GM23338 (cell line): ENCODE data around the gene RIF1. TPM values are rescaled to one million over a fixed set of nuclear protein-coding genes. Genes with fewer than 3 reads are reported as not detected.

Experiments
- ATAC-seq: fragments of 200-7000 bp; cut with Tn5 transposase; 3 replicates; pipeline ENCODE4 v1.9.1; 2020
- DNase-seq: peaks from one replicate; pipeline ENCODE4 v3.0.0-alpha.2; 2015; ENCODE audit warnings: low spot score
- H2AFZ ChIP-seq: fragments of 200-600 bp; sonication (generic); 2 replicates; pipeline ENCODE4 v1.8.0; 2016; ENCODE audit warnings: antibody characterized with exemption, mild to moderate bottlenecking, moderate library complexity
- H3F3A ChIP-seq: fragments of 200-600 bp; sonication (generic); replicated peaks from 2 replicates; pipeline ENCODE4 v1.8.0; 2017; ENCODE audit warnings: antibody characterized with exemption, mixed run types, low read depth
- H3K27ac ChIP-seq: fragments of 200-600 bp; sonication (generic); 2 replicates; pipeline ENCODE4 v1.6.1; 2016; ENCODE audit warnings: low read depth
- H3K27me3 ChIP-seq: fragments of 200-600 bp; sonication (generic); 2 replicates; pipeline ENCODE4 v1.8.0; 2016; ENCODE audit warnings: mild to moderate bottlenecking, mixed run types, moderate library complexity; ENCODE audit not compliant: insufficient read depth
- H3K36me3 ChIP-seq: fragments of 200-600 bp; sonication (generic); 2 replicates; pipeline ENCODE4 v1.8.0; 2016; ENCODE audit warnings: mild to moderate bottlenecking; ENCODE audit not compliant: insufficient read depth
- H3K4me1 ChIP-seq: fragments of 200-600 bp; sonication (generic); 2 replicates; pipeline ENCODE4 v1.8.0; 2016; ENCODE audit warnings: mild to moderate bottlenecking, moderate library complexity; ENCODE audit not compliant: insufficient read depth
- H3K4me2 ChIP-seq: fragments of 200-600 bp; sonication (generic); 2 replicates; pipeline ENCODE4 v1.7.1; 2017; ENCODE audit warnings: mixed run types
- H3K4me3 ChIP-seq: fragments of 200-600 bp; sonication (generic); 2 replicates; pipeline ENCODE4 v1.6.1; 2016; ENCODE audit warnings: mixed run types
- H3K79me2 ChIP-seq: fragments of 200-600 bp; sonication (generic); replicated peaks from 2 replicates; pipeline ENCODE4 v1.8.0; 2017; ENCODE audit warnings: mild to moderate bottlenecking; ENCODE audit not compliant: insufficient read depth
- H3K9me2 ChIP-seq: fragments of 200-600 bp; sonication (generic); 2 replicates; pipeline ENCODE4 v1.8.0; 2017; ENCODE audit not compliant: insufficient read depth
- H4K20me1 ChIP-seq: fragments of 200-600 bp; sonication (generic); replicated peaks from 2 replicates; pipeline ENCODE4 v1.8.0; 2017; ENCODE audit warnings: mild to moderate bottlenecking; ENCODE audit not compliant: insufficient read depth
- H3K27ac Mint-ChIP-seq: 2 replicates; pipeline ENCODE4 v1.8.0; 2020; ENCODE audit warnings: inconsistent platforms, mild to moderate bottlenecking, moderate library complexity, mixed read lengths
- H3K27me3 Mint-ChIP-seq: 3 replicates; pipeline ENCODE4 v1.8.0; 2022; ENCODE audit warnings: low read depth, mild to moderate bottlenecking, moderate library complexity, mixed read lengths, inconsistent platforms; ENCODE audit not compliant: insufficient read depth, poor library complexity
- H3K36me3 Mint-ChIP-seq: 3 replicates; pipeline ENCODE4 v1.8.0; 2021; ENCODE audit warnings: low read depth, mild to moderate bottlenecking, inconsistent platforms, moderate library complexity, mixed read lengths
- H3K4me1 Mint-ChIP-seq: 3 replicates; pipeline ENCODE4 v1.8.0; 2020; ENCODE audit warnings: mild to moderate bottlenecking, inconsistent platforms, mixed read lengths
- H3K4me3 Mint-ChIP-seq: 3 replicates; pipeline ENCODE4 v1.8.0; 2021; ENCODE audit warnings: moderate library complexity, mild to moderate bottlenecking, inconsistent platforms, mixed read lengths
- H3K9me3 Mint-ChIP-seq: 3 replicates; pipeline ENCODE4 v1.8.0; 2020; ENCODE audit warnings: moderate library complexity, mild to moderate bottlenecking, inconsistent platforms, mixed read lengths
- CREB1 ChIP-seq: fragments of 250-450 bp; sonication (Bioruptor Pico); IDR thresholded peaks from 2 replicates; pipeline ENCODE4 v1.5.0; 2020; ENCODE audit warnings: low read depth, mild to moderate bottlenecking, moderate library complexity
- EZH2 ChIP-seq: fragments of 200-600 bp; sonication (generic); IDR thresholded peaks from one replicate; pipeline ENCODE4 v1.8.0; 2017; ENCODE audit warnings: antibody characterized with exemption, mild to moderate bottlenecking, low read depth; ENCODE audit not compliant: unreplicated experiment
- EZH2phosphoT487 ChIP-seq: fragments of 200-600 bp; sonication (generic); IDR thresholded peaks from one replicate; pipeline ENCODE4 v1.8.1; 2018; ENCODE audit warnings: antibody characterized with exemption; ENCODE audit not compliant: unreplicated experiment
- JUNB ChIP-seq: IDR thresholded peaks from one replicate; pipeline ENCODE4 v1.6.1; 2016; ENCODE audit warnings: antibody characterized with exemption; ENCODE audit not compliant: unreplicated experiment
- NANOG ChIP-seq: IDR thresholded peaks from 2 replicates; pipeline ENCODE4 v1.6.1; 2016; ENCODE audit warnings: antibody characterized with exemption, borderline replicate concordance
- POLR2AphosphoS5 ChIP-seq: IDR thresholded peaks from 2 replicates; pipeline ENCODE4 v1.6.1; 2016; ENCODE audit warnings: antibody characterized with exemption, low read depth
- REST ChIP-seq: IDR thresholded peaks from one replicate; pipeline ENCODE4 v1.6.1; 2018; ENCODE audit warnings: antibody characterized with exemption; ENCODE audit not compliant: unreplicated experiment
- STAT1 ChIP-seq: IDR thresholded peaks from one replicate; pipeline ENCODE4 v1.6.1; 2016; ENCODE audit warnings: antibody characterized with exemption; ENCODE audit not compliant: unreplicated experiment
- ZNF114 ChIP-seq: fragments of 250-450 bp; sonication (Bioruptor Pico); IDR thresholded peaks from 2 replicates; pipeline ENCODE4 v1.5.0; 2020; ENCODE audit warnings: mild to moderate bottlenecking, moderate library complexity
- ZNF331 ChIP-seq: fragments of 250-450 bp; sonication (Bioruptor Pico); IDR thresholded peaks from 2 replicates; pipeline ENCODE4 v1.5.0; 2020; ENCODE audit warnings: low read depth, mild to moderate bottlenecking, moderate library complexity
- polyA plus RNA-seq: library from polyadenylated mRNA; unstranded; fragments of >200 nt; fragmentation: Nextera tagmentation; extraction: Ambion mirVana; gene quantifications from 2 replicates; pipeline ENCODE4 v1.2.1, GENCODE V29; 2016
- total RNA-seq: library from RNA; depleted of rRNA; stranded (reverse); fragments of >200 nt; shearing (Covaris generic); gene quantifications from 2 replicates; pipeline ENCODE4 v1.2.3, GENCODE V29; 2014
- TF ChIP-seq, protein P1 (sequence below): IDR thresholded peaks from 2 replicates; pipeline ENCODE4 v1.6.1; 2016; ENCODE audit warnings: antibody characterized with exemption
- TF ChIP-seq, protein P2 (sequence below): fragments of 250-450 bp; sonication (Bioruptor Pico); IDR thresholded peaks from 2 replicates; pipeline ENCODE4 v1.5.0; 2020; ENCODE audit warnings: mild to moderate bottlenecking, moderate library complexity
- TF ChIP-seq, protein P3 (sequence below), 2 experiments: fragments of 200-600 bp in 1 of 2; sonication (generic) in 1 of 2; conservative IDR thresholded peaks; 2 replicates each; pipeline versions ENCODE4 v1.5.1 to v1.6.1; 2016 to 2017; ENCODE audit warnings: antibody characterized with exemption in 2 of 2, low read depth in 2 of 2, mild to moderate bottlenecking in 2 of 2, moderate library complexity in 1 of 2

The RIF1 gene
- total and polyA plus RNA-seq, 2 experiments from 2014 or later: 68.5 to 134 TPM

DNA sequence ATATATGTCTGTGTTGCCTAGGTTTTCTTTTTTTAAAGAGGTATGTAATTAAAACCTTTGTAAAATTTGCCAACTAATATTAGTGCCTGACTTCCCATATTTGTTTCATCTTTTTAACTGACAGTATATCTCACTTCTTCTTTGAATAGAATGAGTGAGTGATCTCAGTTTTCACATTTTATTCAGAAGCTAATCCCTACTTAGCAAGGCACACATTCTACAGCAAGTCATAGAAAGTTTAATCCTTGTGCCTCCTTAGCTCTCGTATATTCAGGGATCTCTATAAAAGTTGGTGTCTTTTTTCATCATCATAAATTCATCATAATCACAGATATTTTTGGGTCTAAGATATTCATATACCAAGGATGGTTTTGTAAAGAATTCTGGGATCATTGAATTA is 66.6 kb downstream of the RIF1 start:
- no peaks in the 10 kb centered on the region for H3K9me3 Mint-ChIP-seq
- Histone ChIP-seq H3K9me2 (no peaks in the 10 kb centered on the region), H3K36me3 (peaks cover 26% of the 10 kb centered on the region), H2AFZ (no peak overlapping the region), H3K27me3 (no peaks in the 10 kb centered on the region), H3K27ac (no peak overlapping the region), H4K20me1 (0 out of 2 replicates have a peak, but pooled peaks cover 9% of the 10 kb centered on the region), H3K4me1 (no peaks in the 10 kb centered on the region), H3K4me2 (no peak overlapping the region), H3K79me2 (peaks cover 40% of the 10 kb centered on the region), H3K4me3 (no peak overlapping the region), H3F3A (no peaks in the 10 kb centered on the region)
- ATAC-seq (no peak), DNase-seq (no peak)
- H3K4me1 Mint-ChIP-seq: no peaks in the 10 kb centered on the region
- no peak for TF ChIP-seq EZH2phosphoT487
- no peak for TF ChIP-seq JUNB
- TF ChIP-seq, protein P1, sequence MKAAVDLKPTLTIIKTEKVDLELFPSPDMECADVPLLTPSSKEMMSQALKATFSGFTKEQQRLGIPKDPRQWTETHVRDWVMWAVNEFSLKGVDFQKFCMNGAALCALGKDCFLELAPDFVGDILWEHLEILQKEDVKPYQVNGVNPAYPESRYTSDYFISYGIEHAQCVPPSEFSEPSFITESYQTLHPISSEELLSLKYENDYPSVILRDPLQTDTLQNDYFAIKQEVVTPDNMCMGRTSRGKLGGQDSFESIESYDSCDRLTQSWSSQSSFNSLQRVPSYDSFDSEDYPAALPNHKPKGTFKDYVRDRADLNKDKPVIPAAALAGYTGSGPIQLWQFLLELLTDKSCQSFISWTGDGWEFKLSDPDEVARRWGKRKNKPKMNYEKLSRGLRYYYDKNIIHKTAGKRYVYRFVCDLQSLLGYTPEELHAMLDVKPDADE: no peak
- TF ChIP-seq EZH2: no peak
- no peak for TF ChIP-seq NANOG
- TF ChIP-seq, protein P2, sequence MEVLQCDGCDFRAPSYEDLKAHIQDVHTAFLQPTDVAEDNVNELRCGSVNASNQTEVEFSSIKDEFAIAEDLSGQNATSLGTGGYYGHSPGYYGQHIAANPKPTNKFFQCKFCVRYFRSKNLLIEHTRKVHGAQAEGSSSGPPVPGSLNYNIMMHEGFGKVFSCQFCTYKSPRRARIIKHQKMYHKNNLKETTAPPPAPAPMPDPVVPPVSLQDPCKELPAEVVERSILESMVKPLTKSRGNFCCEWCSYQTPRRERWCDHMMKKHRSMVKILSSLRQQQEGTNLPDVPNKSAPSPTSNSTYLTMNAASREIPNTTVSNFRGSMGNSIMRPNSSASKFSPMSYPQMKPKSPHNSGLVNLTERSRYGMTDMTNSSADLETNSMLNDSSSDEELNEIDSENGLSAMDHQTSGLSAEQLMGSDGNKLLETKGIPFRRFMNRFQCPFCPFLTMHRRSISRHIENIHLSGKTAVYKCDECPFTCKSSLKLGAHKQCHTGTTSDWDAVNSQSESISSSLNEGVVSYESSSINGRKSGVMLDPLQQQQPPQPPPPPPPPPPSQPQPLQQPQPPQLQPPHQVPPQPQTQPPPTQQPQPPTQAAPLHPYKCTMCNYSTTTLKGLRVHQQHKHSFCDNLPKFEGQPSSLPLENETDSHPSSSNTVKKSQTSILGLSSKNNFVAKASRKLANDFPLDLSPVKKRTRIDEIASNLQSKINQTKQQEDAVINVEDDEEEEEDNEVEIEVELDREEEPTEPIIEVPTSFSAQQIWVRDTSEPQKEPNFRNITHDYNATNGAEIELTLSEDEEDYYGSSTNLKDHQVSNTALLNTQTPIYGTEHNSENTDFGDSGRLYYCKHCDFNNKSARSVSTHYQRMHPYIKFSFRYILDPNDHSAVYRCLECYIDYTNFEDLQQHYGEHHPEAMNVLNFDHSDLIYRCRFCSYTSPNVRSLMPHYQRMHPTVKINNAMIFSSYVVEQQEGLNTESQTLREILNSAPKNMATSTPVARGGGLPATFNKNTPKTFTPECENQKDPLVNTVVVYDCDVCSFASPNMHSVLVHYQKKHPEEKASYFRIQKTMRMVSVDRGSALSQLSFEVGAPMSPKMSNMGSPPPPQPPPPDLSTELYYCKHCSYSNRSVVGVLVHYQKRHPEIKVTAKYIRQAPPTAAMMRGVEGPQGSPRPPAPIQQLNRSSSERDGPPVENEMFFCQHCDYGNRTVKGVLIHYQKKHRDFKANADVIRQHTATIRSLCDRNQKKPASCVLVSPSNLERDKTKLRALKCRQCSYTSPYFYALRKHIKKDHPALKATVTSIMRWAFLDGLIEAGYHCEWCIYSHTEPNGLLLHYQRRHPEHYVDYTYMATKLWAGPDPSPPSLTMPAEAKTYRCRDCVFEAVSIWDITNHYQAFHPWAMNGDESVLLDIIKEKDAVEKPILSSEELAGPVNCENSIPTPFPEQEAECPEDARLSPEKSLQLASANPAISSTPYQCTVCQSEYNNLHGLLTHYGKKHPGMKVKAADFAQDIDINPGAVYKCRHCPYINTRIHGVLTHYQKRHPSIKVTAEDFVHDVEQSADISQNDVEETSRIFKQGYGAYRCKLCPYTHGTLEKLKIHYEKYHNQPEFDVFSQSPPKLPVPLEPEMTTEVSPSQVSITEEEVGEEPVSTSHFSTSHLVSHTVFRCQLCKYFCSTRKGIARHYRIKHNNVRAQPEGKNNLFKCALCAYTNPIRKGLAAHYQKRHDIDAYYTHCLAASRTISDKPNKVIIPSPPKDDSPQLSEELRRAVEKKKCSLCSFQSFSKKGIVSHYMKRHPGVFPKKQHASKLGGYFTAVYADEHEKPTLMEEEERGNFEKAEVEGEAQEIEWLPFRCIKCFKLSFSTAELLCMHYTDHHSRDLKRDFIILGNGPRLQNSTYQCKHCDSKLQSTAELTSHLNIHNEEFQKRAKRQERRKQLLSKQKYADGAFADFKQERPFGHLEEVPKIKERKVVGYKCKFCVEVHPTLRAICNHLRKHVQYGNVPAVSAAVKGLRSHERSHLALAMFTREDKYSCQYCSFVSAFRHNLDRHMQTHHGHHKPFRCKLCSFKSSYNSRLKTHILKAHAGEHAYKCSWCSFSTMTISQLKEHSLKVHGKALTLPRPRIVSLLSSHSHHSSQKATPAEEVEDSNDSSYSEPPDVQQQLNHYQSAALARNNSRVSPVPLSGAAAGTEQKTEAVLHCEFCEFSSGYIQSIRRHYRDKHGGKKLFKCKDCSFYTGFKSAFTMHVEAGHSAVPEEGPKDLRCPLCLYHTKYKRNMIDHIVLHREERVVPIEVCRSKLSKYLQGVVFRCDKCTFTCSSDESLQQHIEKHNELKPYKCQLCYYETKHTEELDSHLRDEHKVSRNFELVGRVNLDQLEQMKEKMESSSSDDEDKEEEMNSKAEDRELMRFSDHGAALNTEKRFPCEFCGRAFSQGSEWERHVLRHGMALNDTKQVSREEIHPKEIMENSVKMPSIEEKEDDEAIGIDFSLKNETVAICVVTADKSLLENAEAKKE (CRISPR knock-in tag): no peak
- TF ChIP-seq, protein P3, sequence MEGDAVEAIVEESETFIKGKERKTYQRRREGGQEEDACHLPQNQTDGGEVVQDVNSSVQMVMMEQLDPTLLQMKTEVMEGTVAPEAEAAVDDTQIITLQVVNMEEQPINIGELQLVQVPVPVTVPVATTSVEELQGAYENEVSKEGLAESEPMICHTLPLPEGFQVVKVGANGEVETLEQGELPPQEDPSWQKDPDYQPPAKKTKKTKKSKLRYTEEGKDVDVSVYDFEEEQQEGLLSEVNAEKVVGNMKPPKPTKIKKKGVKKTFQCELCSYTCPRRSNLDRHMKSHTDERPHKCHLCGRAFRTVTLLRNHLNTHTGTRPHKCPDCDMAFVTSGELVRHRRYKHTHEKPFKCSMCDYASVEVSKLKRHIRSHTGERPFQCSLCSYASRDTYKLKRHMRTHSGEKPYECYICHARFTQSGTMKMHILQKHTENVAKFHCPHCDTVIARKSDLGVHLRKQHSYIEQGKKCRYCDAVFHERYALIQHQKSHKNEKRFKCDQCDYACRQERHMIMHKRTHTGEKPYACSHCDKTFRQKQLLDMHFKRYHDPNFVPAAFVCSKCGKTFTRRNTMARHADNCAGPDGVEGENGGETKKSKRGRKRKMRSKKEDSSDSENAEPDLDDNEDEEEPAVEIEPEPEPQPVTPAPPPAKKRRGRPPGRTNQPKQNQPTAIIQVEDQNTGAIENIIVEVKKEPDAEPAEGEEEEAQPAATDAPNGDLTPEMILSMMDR (conservative IDR thresholded peaks at IDR 0.05; ENCODE audit: low read depth in 2 of 2): no peak
- no peak for TF ChIP-seq POLR2AphosphoS5
- no peak for TF ChIP-seq STAT1
- TF ChIP-seq REST: no peak
- no peak for TF ChIP-seq CREB1 (CRISPR knock-in tag)
- TF ChIP-seq ZNF114 (CRISPR knock-in tag): no peak
- TF ChIP-seq ZNF331 (CRISPR knock-in tag): no peak
- H3K27ac Mint-ChIP-seq: no peak overlapping the region
- peaks cover 75% of the 10 kb centered on the region for H3K36me3 Mint-ChIP-seq
- no peak overlapping the region for H3K4me3 Mint-ChIP-seq
- no peaks in the 10 kb centered on the region for H3K27me3 Mint-ChIP-seq
